HG02798 (cell line): ENCODE measurements around the gene S100A3.

Experiments used
- ATAC-seq: cut with Tn5 transposase; IDR thresholded peaks from one replicate; pipeline ENCODE4 v1.9.1; 2021; ENCODE audit warnings: mild to moderate bottlenecking; ENCODE audit not compliant: unreplicated experiment, poor library complexity

S100A3 gene

GRCh38 chr1:153550398-153550758 lies 1.3 kb upstream of the S100A3 start:
- no peak for ATAC-seq

- ATAC-seq: no peak
Observed at GRCh38 chr1:153549741-153550397, 811 bp upstream of the S100A3 start.

DNA sequence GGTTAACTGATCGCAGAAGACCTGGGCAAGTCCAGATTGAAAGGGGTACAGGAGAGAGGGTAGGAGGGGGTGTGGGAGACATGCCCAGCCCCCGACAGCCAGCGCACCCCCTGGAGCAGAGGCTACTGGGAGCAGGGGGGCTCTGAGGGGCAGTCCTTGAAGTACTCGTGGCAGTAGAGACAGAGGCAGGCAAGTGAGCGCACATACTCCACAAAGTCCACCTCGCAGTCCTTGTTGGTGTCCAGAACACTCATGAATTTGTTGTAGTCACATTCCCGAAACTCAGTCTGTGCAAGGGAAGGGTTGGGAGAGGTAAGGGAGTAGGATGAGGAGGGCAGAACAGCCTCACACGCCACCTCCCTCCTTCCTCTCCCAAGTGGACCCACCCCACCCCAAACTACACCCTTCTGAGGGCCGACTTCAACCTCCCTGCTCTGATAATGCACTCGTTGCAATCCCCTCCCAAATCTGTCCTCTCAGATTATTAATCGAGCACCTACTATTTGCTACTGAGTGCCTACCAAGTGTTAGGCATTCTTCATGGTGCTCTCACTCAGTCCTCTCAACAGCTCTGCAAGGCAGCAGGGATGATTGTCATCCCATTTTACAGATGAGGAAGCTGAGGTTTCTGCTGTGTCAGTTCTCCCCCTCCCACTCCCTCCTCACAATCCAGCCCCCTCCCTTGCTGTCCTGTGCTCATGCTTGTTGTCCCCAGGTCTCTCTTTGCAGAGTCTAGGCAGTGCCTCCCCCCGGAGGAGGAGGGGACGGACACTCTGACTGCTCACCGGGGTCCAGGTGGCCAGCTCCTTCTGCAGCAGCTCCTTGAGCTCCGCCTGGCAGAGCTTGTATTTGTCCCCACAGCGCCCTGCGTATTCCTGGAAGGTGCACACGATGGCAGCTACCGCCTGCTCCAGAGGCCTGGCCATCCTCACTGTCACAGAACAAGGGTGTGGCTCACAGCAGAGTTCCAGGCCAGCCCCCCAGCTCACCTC lies 1.2 kb downstream of the S100A3 start:
- ATAC-seq: no peak

DNA sequence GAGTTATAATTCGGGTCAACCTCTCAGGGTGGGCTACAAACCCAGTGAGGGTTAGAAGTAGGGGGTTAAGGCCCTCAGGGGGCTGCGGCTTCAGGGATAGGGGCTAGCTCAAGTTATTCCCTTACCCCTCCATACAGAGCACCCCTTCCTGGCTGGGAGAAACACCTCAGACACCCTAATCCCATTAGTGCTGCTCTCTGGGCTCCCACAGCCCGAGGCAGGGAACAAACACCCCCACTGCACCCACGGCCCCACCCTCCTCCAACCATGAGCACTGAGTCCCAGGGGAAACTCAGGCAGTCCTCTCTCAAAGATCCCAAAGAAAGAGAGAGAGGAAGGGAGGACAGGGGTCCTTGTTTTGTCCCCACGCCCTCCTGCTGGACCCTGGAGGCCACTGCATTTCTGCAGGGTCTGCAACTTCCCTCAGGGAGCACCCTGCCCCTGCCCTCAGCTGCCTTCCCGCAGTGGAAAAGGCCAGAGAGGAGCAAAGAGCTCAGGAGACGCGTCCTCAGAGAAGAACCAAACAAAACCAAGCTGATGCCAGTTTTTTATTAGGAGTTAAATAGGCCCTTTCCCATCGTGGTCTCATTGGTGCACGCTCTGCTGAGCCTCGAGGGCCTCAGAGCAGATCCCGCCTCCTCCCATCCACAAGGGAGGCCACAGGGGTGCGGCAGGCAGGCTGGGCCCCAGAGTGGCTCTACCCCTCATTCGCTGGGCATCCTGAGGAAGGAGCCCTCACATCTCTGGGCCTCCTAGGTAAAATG lies 2.1 kb downstream of the S100A3 start:
- no peak for ATAC-seq

GRCh38 chr1:153546371-153546770 lies 2.7 kb downstream of the S100A3 start:
- ATAC-seq: no peak

- ATAC-seq: peak; percentile 57
Observed at GRCh38 chr1:153545067-153546055, 3.7 kb downstream of the S100A3 start, which contains the start of gene S100A4. Gene S100A4, minus strand, starts transcription at chr1:153545806. Its CDS starts 1,012 bp downstream, at chr1:153544794.

DNA sequence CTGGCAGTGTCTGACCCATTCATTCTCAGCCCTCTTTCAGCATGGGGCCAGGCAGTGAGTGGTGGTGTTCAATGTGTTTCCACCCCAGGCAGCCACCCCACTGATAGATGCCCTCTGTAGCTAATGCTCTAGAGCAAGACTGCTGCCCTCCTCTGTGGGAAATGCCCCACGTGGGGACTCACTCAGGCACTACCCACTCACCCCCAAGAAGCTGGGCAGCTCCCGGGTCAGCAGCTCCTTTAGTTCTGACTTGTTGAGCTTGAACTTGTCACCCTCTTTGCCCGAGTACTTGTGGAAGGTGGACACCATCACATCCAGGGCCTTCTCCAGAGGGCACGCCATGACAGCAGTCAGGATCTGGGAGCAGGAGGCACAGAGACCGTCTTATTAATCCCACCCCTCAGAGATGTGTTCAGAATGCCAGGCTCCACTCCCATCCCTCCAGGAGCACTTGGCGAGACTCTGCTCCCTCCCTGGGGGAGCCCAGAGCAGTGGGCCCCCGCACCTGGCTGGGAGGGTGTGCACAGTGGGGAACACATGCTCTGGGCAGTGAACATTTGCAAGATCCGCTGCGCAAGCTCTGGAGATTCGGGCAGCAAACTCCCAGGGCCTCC lies 4.5 kb downstream of the S100A3 start:
- ATAC-seq: no peak

- no peak for ATAC-seq
Observed at GRCh38 chr1:153543736-153544135, 5.3 kb downstream of the S100A3 start.

GRCh38 chr1:153542956-153543711 lies 5.9 kb downstream of the S100A3 start:
- ATAC-seq: no peak

DNA sequence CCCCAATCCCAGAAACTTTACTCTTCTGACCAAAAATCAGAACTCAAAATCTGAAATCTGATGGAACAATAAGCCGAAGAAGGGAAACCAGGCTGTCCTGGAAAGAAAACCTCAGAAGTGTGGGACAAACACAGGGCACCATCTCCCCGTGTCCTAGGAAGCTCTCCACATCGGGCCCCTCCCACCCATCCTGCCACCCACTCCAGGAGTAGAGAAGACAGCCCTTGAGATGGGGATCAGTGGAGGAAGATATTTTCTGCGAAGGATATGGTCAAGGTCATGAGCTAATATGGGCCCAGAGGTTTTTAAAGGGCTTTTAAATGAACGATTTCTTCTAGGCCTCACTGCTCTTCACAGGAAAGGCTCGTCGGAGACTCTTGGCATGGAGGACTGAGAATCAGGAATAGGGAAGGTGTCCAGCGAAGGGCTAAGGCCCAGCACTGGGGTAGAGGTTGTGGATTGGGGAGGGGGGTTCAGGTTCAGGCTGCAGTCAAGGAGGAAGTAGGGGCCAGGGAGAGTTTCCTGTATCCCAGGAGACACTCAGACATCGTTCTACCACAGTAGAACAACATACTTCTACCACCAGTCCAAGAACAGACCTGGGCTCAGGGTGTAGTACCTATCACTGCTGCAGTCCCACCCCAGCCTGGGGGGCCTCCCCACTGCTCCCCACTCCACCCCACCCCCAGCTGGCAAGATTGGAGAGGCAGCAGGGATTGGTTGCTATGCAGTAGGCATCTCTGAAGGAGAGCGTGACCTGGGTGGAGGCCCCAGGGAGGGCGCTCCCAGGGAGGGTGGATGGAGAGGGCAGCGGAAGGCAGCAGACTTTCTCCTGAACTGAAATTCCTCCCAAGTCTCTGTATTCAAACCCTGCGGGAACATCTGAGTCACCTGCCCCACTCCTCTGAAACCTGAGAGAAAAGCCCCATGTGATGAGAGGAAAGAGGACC lies 7.1 kb downstream of the S100A3 start:
- ATAC-seq: no peak

GRCh38 chr1:153540394-153541361 lies 8.4 kb downstream of the S100A3 start, which contains the start of gene S100A5:
Gene S100A5, minus strand, starts transcription at chr1:153540934. Its CDS starts 743 bp downstream, at chr1:153540191.
- no peak for ATAC-seq

GRCh38 chr1:153539395-153540093 lies 9.5 kb downstream of the S100A3 start:
- ATAC-seq: no peak

DNA sequence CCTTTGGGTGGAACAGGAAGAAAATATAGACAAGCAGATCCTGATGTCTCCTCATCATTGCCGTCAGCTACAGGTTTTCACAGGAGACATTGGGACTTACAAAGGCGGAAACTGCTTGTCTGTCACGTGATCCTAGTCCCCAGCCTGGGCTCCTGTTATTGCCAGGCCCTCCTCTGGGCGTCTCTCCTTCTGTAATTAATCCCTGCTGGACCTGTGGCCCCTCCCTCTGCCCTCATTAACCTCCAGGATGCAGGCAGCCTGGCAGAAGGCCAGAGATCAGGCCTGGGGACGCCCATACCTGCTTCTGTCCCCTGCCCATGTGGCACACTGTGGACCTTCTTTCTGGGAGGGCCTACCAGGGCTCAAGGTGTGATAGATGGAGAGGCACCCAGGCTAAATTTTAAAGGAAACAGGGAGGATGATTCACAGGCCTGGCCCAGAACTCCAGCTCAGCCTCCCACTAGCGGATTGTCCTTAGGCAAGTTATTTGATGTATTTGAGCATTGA lies 10.7 kb downstream of the S100A3 start:
- ATAC-seq: no peak

- ATAC-seq: no peak
Observed at GRCh38 chr1:153537376-153537730, 11.7 kb downstream of the S100A3 start.

GRCh38 chr1:153536671-153537375 lies 12.2 kb downstream of the S100A3 start:
- no peak for ATAC-seq
